BLaER1 (cell line): Measurements from ENCODE around the gene HPX.
A peak's percentile ranks its signal among the peaks of the same experiment; 100 is the strongest.

Source experiments
- H3K27ac ChIP-seq: shearing (Covaris generic); formaldehyde crosslinking; 2 replicates; pipeline ENCODE4 v1.8.1; 2022
- H3K27me3 ChIP-seq: shearing (Covaris generic); formaldehyde crosslinking; 2 replicates; pipeline ENCODE4 v1.8.1; 2022
- H3K36me3 ChIP-seq: shearing (Covaris generic); formaldehyde crosslinking; 2 replicates; pipeline ENCODE4 v1.8.1; 2022
- H3K4me1 ChIP-seq: shearing (Covaris generic); formaldehyde crosslinking; 2 replicates; pipeline ENCODE4 v1.8.1; 2022
- H3K4me2 ChIP-seq: shearing (Covaris generic); formaldehyde crosslinking; 2 replicates; pipeline ENCODE4 v1.8.1; 2022
- H3K4me3 ChIP-seq: shearing (Covaris generic); formaldehyde crosslinking; 2 replicates; pipeline ENCODE4 v1.8.1; 2022
- H3K9ac ChIP-seq: shearing (Covaris generic); formaldehyde crosslinking; 2 replicates; pipeline ENCODE4 v1.8.1; 2022
- H3K9me3 ChIP-seq: shearing (Covaris generic); formaldehyde crosslinking; 2 replicates; pipeline ENCODE4 v1.8.1; 2022
- H4K20me1 ChIP-seq: shearing (Covaris generic); formaldehyde crosslinking; 2 replicates; pipeline ENCODE4 v1.8.1; 2022
- Cebpa-rat ChIP-seq: shearing (Covaris generic); IDR thresholded peaks from 2 replicates; pipeline ENCODE4 v1.8.1; 2022

The HPX gene

DNA sequence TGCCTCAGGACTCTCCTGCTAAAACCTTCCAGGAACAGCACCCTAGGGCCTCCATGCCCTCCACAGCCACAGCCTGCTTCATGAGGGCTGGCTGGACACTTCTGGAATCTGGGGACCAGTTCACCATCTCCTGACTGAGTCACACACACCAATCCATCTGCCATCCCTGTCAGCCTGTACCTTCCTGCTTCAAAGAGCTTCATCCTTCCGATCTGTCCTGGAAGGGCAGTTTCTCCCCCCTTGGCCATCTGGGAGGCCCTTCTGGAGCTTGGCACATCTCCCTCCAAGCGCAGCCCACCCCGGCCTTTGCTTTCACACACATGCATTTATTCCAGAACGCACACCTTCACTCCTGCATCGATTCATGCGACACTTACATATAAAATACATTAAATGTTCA, 34.9 kb downstream of the HPX start:
- Histone ChIP-seq H3K27me3 (no peaks in the 10 kb centered on the region), H3K27ac (no peak overlapping the region), H3K36me3 (peaks cover 20% of the 10 kb centered on the region), H3K9me3 (no peaks in the 10 kb centered on the region), H3K9ac (no peak overlapping the region), H3K4me1 (peaks cover 47% of the 10 kb centered on the region), H3K4me2 (no peak overlapping the region), H4K20me1 (peaks cover 47% of the 10 kb centered on the region), H3K4me3 (no peak overlapping the region)
- TF ChIP-seq Cebpa-rat, result no peak

DNA sequence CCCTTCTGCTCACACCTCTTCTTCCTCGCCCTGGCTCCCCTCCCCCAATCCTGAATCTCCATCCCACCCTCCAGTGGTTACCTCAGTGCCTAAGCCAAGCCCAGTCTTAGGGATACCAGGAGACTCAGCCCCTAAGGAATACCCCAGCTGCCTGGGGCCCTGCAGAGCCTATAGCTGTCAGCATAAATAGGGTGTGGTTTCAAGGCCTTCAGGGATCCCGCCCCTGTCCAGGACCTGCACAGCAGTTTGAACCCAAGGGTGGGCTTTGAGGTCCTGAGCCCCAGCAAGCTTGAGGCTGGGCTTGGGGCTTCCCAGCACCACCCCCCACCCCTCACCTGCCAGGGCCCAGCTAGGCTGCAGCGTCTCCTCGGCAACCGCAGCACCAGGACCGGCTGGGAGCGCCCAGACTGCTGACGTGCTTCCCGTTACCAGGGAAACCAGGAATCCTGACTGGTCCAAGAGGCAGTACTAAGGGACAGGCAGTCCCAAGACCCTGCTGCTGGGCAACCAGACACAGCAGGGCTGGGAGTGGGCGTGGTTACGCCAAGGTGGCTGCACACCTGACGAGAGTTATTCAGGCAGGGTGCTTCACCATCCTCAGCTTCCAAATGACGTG, 35.6 kb downstream of the HPX start:
- Histone ChIP-seq H4K20me1 (peaks cover 47% of the 10 kb centered on the region), H3K4me3 (no peak overlapping the region), H3K36me3 (peaks cover 20% of the 10 kb centered on the region), H3K27ac (no peak overlapping the region), H3K9ac (no peak overlapping the region), H3K9me3 (no peaks in the 10 kb centered on the region), H3K4me2 (peak overlapping the region; percentile 82), H3K4me1 (peaks cover 51% of the 10 kb centered on the region), H3K27me3 (no peaks in the 10 kb centered on the region)
- no peak for TF ChIP-seq Cebpa-rat

DNA sequence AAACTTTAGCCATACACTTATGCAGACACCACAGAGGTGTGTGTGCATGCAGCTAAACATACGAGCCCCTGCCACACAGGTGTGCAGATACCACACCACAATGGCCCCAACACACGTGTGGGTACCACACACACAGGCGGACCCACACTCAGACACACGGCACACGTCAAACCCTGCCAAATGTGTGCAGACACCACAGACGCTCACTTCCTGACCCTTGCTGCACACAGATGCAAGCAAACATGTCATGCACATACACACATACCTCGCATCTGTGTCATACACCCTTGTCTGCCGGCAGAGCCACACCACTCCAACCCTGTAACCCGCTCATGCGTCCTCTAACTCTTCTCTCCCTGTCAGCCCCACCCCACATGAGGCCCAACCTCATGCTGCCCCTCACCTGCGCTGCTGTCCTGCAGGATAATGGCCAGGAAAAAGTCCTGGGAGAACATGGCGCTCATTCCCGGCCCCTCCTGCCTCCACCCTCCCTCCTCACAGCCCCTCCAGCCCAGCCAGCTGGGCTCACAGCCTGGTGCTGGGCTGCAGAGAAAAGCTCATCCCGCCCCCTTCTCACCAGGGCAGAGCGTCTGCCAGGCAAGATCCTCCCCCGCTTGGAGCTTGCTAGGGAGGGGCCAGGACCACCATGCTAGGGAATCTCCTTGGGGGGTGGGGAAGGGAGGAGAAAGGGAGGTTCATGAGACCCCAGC, 36.3 kb downstream of the HPX start:
- TF ChIP-seq Cebpa-rat, result no peak
- Histone ChIP-seq H3K27me3 (no peaks in the 10 kb centered on the region), H3K4me2 (peak overlapping the region; percentile 82), H3K4me3 (no peak overlapping the region), H3K9ac (no peak overlapping the region), H4K20me1 (peaks cover 47% of the 10 kb centered on the region), H3K4me1 (peaks cover 51% of the 10 kb centered on the region), H3K36me3 (peaks cover 16% of the 10 kb centered on the region), H3K9me3 (no peaks in the 10 kb centered on the region), H3K27ac (no peak overlapping the region)

DNA sequence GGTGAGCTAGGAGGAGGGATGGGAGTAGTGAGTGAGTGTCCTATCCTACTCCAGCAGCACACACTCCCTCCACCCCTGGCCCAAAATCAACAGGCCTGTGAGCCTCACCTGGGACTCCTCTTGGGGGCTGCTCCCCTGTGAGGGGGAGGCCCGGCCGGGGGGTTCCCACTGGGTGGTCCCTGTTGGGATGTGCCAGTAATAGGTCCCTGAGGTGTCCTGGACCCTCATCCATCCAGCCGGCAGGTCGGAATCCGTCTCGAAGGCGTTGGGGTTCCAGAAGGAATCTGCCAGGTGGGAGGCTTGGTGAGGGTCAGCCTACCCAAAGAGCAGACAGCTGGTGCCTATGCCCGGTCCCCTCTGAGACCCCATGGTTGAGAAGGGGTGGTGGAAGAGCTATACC, 37.2 kb downstream of the HPX start:
- H3K27ac ChIP-seq, result no peak overlapping the region
- H3K36me3 ChIP-seq, result peaks cover 23% of the 10 kb centered on the region
- peaks cover 47% of the 10 kb centered on the region for H4K20me1 ChIP-seq
- TF ChIP-seq Cebpa-rat, result no peak
- H3K4me2 ChIP-seq, result peak overlapping the region; percentile 82
- no peak overlapping the region for H3K9ac ChIP-seq
- H3K9me3 ChIP-seq, result no peaks in the 10 kb centered on the region
- peaks cover 51% of the 10 kb centered on the region for H3K4me1 ChIP-seq
- no peak overlapping the region for H3K4me3 ChIP-seq
- H3K27me3 ChIP-seq, result no peaks in the 10 kb centered on the region

DNA sequence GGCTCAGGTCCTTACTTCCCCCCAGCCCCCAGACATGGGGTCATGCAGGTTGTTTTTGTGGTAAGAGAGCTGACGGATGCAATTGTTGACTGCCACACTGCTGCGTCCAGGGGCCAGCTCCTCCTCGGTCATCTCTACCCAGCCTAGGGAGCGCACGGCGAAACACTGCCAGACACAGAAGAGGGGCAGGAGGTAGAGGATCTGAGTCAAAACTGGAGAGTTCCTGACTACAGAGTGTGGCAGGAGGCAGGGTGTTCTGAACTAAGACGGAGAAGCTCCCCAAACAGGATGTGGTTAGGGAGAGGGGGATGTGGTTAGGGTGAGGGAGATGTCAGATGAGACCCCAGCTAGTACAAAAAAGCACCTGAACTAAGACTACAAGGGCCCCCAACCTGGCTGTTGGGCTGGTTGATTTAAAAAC, 38.2 kb downstream of the HPX start:
- H3K27ac ChIP-seq, result peak overlapping the region; percentile 48
- peak overlapping the region; percentile 82 for H3K4me2 ChIP-seq
- no peaks in the 10 kb centered on the region for H3K27me3 ChIP-seq
- H4K20me1 ChIP-seq, result peaks cover 47% of the 10 kb centered on the region
- no peaks in the 10 kb centered on the region for H3K9me3 ChIP-seq
- peak overlapping the region; percentile 32; the same call in 1 of the 2 replicates for H3K9ac ChIP-seq
- peak overlapping the region; percentile 18; the same call in 1 of the 2 replicates for H3K4me3 ChIP-seq
- H3K4me1 ChIP-seq, result peaks cover 51% of the 10 kb centered on the region
- H3K36me3 ChIP-seq, result peaks cover 31% of the 10 kb centered on the region
- no peak for TF ChIP-seq Cebpa-rat

DNA sequence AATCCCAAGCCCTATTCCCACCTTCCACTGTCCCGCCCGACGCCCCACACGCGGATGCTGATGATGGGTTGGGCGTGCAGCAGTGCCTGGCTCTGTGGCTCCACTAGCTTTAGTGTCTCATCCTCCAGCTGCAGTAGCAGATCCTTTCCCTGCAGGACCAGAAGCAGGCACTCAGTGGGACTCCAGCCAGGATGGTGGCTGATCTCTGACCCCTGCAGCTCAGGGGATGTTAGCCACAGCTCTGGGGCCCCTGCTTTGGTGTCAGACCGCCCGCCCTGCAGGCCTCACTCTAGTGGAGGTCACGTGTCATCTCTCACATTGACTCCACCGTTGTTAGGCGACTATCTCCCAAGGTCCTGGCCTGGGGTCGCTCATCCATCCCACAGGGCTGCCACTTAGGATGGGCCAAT, 38.7 kb downstream of the HPX start:
- Histone ChIP-seq H3K9ac (peak overlapping the region; percentile 32; the same call in 1 of the 2 replicates), H3K4me1 (peaks cover 51% of the 10 kb centered on the region), H3K4me2 (peak overlapping the region; percentile 82), H3K9me3 (no peaks in the 10 kb centered on the region), H3K27me3 (no peaks in the 10 kb centered on the region), H3K27ac (peak overlapping the region; percentile 48), H3K36me3 (peaks cover 34% of the 10 kb centered on the region), H4K20me1 (peaks cover 45% of the 10 kb centered on the region), H3K4me3 (peak overlapping the region; percentile 18; the same call in 1 of the 2 replicates)
- TF ChIP-seq Cebpa-rat, result no peak

DNA sequence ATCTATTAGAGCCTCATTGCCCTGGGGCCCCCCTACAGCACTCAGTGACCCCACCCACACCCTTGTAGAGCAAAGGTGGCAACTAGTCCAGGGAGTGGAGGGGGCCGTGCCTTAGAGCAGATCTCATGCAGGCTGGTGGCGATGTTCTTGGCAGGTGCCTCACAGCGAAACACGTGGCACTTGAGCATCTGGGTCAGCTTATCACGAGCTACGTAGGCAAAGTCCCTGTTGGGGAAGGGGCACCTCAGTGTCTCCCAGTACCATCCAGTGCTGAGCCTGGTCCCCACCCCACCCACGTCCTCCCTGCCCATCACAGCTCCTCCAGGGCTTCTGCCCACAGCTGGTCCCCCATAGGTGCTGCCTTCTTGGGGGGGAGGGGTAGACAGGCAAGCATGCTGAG, 39.3 kb downstream of the HPX start:
- TF ChIP-seq Cebpa-rat, result no peak
- Histone ChIP-seq H3K4me3 (no peak overlapping the region), H3K27ac (peak overlapping the region; percentile 48), H3K36me3 (peaks cover 34% of the 10 kb centered on the region), H4K20me1 (peaks cover 39% of the 10 kb centered on the region), H3K9me3 (no peaks in the 10 kb centered on the region), H3K9ac (no peak overlapping the region), H3K27me3 (no peaks in the 10 kb centered on the region), H3K4me1 (peaks cover 51% of the 10 kb centered on the region), H3K4me2 (peak overlapping the region; percentile 82)

DNA sequence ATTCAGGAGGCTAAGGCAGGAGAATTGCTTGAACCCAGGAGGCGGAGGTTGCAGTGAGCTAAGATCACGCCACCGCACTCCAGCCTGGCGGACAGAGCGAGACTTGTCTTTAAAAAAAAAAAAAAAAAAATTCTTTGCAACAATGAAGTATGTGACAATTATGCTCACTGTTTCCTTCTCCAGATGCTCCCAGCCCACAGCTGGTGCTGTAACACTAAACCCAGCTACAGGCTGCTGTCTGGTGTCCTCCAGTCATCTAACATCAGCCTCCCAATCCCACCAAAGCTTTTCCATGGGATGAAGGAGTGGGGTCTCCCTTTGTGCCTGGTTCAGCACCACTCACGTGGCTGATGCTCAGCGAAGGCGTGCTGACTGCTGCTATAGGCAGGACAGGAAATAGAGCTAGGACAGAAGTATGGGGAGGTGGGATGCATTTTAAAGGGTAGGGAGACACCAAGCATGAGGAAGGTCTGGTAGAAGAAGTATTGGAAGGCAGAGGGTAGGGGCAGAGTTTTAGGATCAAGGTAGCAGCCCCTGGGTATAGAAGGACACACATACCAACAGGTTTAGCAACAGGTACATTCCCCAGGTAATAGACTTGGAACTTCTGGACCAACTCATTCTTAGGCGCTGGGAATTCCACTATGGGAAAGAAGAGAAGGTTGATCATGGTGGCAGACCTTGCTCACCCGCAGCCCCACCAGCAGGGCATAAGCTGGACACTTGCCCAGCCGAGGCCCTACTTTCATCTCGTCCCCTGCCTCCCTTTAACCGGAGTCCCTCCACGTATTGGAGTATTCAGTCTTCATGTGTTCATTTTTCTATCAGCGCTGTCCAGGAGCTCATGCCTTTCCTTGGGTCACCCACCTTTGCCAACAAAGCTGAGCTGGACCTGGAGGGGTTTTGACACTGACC, 40.1 kb downstream of the HPX start:
- H3K27ac ChIP-seq, result no peak overlapping the region; the same call in 1 of the 2 replicates
- TF ChIP-seq Cebpa-rat, result no peak
- H3K4me2 ChIP-seq, result peak overlapping the region; percentile 82
- peaks cover 31% of the 10 kb centered on the region for H4K20me1 ChIP-seq
- peaks cover 36% of the 10 kb centered on the region for H3K36me3 ChIP-seq
- H3K4me3 ChIP-seq, result no peak overlapping the region
- peaks cover 51% of the 10 kb centered on the region for H3K4me1 ChIP-seq
- no peaks in the 10 kb centered on the region for H3K27me3 ChIP-seq
- H3K9me3 ChIP-seq, result no peaks in the 10 kb centered on the region
- H3K9ac ChIP-seq, result no peak overlapping the region

DNA sequence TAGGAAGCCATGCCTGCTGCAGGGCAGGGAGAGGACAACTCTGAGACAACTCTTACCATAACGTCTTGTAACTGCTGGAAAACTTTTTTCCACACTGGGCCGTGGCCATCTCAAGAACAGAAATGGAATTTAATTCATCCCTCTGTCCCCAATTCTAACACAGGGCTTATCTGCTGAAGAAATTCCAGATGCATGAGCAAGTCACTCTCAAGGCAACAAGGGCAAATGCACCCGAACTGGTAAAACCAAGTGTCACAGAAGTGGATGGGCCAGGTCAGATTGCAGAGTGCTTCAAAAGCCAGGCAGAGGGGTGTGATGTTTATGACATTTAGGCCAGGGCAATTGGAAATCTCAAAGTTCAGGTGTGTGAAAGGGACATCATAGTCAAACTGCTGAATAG, 43.2 kb downstream of the HPX start:
- H3K9me3 ChIP-seq, result no peaks in the 10 kb centered on the region
- peaks cover 40% of the 10 kb centered on the region for H3K36me3 ChIP-seq
- peaks cover 21% of the 10 kb centered on the region for H3K4me1 ChIP-seq
- no peaks in the 10 kb centered on the region for H3K27me3 ChIP-seq
- H3K9ac ChIP-seq, result no peak overlapping the region
- H3K4me2 ChIP-seq, result no peak overlapping the region
- peaks cover under 1% of the 10 kb centered on the region; the same call in 1 of the 2 replicates for H4K20me1 ChIP-seq
- H3K4me3 ChIP-seq, result no peak overlapping the region
- no peak overlapping the region for H3K27ac ChIP-seq
- TF ChIP-seq Cebpa-rat, result no peak
